Dermis blood vessel endothelial cell (primary cell): Measurements from ENCODE around the gene GRIK1. TPM values are rescaled to one million over a fixed set of nuclear protein-coding genes. Genes with fewer than 3 reads are reported as not detected.

ENCODE experiments used
- DNase-seq: peaks from one replicate; pipeline ENCODE4 v3.0.0; 2010
- total RNA-seq: library from RNA; depleted of rRNA; stranded (reverse); fragments of >200 nt; gene quantifications from 2 replicates; pipeline ENCODE4 v1.2.3, GENCODE V29; 2014

Gene GRIK1
- total RNA-seq, 1 donor from 2014 or later, result 0.34 TPM

GRCh38 chr21:29771491-29772066, 168.2 kb downstream of the GRIK1 start:
- no peak for DNase-seq

- no peak for DNase-seq
These were observed 176.1 kb downstream of the GRIK1 start for GRCh38 chr21:29763674-29764073.

GRCh38 chr21:29762570-29763082, 177.2 kb downstream of the GRIK1 start:
- no peak for DNase-seq

GRCh38 chr21:29753216-29753615, 186.6 kb downstream of the GRIK1 start:
- no peak for DNase-seq

- DNase-seq, result no peak
These were observed 188.2 kb downstream of the GRIK1 start for GRCh38 chr21:29751473-29752185.

DNA sequence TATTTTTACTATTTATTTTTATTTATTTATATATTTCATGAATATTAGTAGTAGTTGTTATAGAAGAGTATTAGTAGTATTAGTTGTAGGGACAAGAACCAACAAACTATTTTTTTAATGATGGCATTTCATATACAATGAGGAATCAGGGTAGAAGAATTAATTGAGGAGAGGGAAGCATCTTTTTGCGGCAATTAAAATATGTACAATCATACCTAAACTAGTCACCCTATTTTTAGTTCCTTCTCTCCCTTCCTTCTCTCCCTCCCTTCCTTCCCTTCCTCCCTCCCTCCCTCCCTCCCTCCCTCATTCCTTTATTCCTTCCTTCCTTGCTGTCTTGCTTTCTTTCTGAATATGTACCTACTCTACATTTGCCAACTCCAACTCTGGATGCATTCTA, 189.8 kb downstream of the GRIK1 start:
- no peak for DNase-seq

GRCh38 chr21:29749223-29749622, 190.6 kb downstream of the GRIK1 start:
- no peak for DNase-seq

GRCh38 chr21:29748391-29749167, 191.2 kb downstream of the GRIK1 start:
- DNase-seq, result no peak

DNA sequence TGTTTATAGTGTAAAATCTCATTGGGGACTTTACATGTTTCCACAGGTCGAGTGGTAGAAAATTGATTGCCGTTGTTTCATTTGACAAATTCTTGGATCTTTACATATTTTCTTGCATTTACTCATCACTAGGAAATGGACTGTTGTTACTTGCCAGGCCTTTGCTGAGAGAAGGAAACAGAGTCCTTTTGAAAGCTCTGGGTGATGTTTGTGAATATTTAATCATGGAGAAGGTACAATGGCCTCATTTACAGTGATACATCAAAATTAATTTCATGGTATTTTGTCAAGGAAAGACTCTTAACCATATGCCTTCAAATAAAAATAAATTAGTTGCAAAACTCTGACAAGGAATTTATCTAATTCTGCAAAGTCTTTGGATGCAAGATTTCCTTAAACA, 198.0 kb downstream of the GRIK1 start:
- DNase-seq, result no peak

- no peak for DNase-seq
These were observed 200.6 kb downstream of the GRIK1 start for GRCh38 chr21:29739176-29739575.

DNA sequence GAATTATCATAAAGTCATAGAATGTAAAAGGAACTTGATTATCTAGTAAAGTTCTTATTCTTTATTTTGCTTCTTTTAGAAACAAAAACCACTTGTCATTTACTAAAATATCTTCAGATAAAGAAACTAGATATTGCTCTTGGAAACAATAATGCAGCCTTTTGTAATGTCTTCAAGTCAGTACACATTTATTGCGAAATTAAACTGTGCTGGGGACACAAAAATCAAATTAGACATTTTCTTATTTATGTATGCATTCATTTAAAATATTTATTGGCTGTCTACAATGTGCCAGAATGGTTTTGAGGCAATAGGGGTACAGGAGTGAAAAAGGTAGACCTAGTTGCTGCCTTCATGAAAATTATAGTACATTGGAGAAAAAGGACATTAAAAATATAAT, 201.1 kb downstream of the GRIK1 start:
- no peak for DNase-seq

DNA sequence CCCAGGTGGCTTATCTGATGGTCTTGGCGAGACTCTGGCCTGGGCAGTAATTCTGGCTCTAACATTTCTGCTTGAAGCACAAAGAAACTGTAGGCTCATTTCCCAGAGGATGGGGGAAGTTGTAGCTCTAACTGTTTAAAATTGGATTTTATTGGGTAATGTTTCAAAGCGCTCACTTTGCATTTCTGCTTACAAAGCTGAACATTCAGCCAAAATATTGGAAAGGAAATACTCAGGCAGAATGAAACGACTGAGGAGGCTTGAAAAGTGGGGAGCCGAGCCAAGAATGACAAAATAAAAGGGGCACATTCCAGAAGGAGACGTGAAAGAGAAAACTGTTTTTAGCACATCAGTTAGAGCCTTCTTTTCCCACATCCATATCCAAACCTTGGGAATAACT, 202.6 kb downstream of the GRIK1 start:
- no peak for DNase-seq

- DNase-seq, result no peak
These were observed 209.5 kb downstream of the GRIK1 start for GRCh38 chr21:29730281-29730680.

- no peak for DNase-seq
These were observed 213.8 kb downstream of the GRIK1 start for GRCh38 chr21:29726044-29726443.

DNA sequence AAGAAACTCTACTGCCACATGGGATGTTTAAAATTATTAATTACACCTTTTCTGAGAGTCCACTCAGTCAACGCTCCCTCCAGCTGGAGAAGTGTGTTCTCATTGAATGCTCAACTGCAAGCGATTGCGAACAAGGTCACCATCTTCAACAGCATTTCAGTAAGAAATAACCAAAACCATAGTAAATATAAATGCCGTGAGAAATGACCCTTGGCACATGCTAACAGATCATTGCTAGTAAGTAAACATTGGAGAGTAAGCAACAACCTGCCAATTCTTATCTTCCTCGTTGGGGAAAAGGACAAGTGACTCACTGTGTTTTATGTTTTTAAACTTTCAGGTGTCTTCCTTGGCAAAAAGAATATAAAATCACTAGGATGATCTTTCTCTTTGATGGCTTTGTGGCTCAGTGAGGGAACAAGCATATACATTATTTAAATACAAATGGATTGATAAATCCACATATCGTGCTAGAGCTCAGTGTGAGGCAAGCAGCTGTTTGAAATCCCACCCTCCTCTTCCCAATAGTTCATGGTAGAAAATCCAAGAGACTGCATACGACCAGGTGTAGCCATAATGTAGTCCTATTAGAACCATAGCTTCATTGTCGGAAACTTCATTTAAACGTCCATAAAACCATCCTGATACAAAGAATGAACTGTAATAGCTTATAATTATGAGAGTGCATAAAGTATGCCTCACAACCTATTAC, 214.6 kb downstream of the GRIK1 start:
- no peak for DNase-seq

DNA sequence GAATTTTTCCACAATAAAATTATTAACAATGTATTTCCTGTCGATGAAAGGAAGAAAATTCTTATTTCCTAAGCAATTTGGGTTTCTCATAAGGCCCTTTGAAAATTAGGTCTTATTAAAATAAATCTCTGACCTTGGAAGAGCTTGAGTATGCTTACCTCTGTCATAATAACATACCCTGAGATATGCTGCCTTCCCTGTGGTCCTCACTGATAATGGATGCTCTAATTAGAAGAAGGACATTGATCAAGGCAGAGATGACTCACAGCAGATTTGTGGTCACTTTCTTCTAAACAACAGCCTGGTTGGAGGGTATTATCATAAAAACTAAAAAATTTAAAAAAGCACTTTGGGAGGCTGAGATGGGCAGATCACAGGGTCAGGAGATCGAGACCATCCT, 217.8 kb downstream of the GRIK1 start:
- DNase-seq, result no peak

- DNase-seq, result no peak
These were observed 218.6 kb downstream of the GRIK1 start for GRCh38 chr21:29721221-29721620.

GRCh38 chr21:29719521-29719920, 220.3 kb downstream of the GRIK1 start:
- DNase-seq, result no peak

DNA sequence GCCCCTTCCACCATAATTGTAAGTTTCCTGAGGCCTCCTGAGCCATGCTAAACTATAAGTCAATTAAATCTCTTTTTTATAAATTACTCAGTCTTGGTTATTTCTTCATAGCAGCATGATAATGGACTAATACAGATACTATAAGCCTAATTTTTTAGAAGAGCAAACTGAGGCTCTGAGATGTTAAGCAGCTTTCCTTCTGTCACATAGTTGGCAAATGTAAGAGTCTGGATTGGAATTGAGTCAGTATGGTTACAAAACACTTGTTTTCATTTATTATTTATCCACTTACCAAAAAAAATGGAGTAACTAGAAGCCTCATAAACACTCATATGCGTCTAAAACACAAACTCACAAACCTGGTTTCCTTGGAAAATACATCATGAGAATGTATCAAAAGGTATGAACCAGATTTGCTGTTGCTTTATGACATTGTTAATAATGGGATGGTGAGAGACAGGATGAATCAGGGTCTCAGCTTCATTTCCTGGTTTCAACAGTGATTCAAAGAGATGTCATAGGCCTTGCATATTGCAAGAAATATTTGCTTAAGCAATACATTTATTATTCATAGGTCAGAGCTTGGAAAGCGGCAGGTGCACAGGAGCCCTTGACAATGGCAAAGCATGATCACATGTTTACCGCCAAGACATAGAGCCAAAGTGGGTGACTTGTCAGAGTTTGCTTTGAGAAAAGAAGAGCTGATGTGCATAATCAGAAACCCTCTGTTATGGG, 221.5 kb downstream of the GRIK1 start:
- DNase-seq, result no peak

DNA sequence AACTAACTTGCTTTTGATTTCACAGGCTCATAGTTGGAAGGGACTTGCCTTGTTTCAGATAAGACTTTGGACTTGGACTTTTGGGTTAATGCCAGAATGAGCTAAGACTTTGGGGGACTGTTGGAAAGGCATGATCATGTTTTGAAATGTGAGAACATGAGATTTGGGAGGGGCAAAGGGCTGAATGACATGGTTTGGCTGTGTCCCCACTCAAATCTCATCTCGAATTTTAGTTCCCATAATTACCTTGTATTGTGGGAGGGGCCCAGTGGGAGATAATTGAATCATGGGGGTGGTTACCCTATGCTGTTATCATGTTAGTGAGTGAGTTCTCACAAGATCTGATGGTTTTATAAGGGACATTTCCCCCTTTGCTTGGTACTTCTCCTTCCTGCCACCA, 222.1 kb downstream of the GRIK1 start:
- no peak for DNase-seq

- DNase-seq, result no peak
These were observed 223.0 kb downstream of the GRIK1 start for GRCh38 chr21:29716753-29717152.

GRCh38 chr21:29715089-29715488, 224.7 kb downstream of the GRIK1 start:
- no peak for DNase-seq
